Measurements from ENCODE around the gene CAV1.
"Not testable (repeated sequence)": the region's sequence is repeated elsewhere in the genome, so short reads cannot be mapped to it uniquely, and the experiment has no call there.

The CAV1 gene

GRCh38 chr7:116524609-116525297, at the start of gene CAV1:
Gene CAV1 (plus strand): TSS chr7:116525036. CDS start chr7:116525063, 27 bp downstream.
- DNase-seq (ENCODE audit: low spot score): peak; percentile 78

- DNase-seq (ENCODE audit: low spot score): no peak
Measured at GRCh38 chr7:116477625-116478024, 47.2 kb upstream of the CAV1 start.

- DNase-seq (ENCODE audit: low spot score): no peak
Measured at GRCh38 chr7:116478834-116479233, 46.0 kb upstream of the CAV1 start.

GRCh38 chr7:116483271-116483942, 41.4 kb upstream of the CAV1 start:
- no peak for DNase-seq (ENCODE audit: low spot score)

GRCh38 chr7:116484389-116484788, 40.4 kb upstream of the CAV1 start:
- not testable (repeated sequence) for DNase-seq (ENCODE audit: low spot score)

GRCh38 chr7:116487907-116488521, 36.8 kb upstream of the CAV1 start:
- no peak for DNase-seq (ENCODE audit: low spot score)

- DNase-seq (ENCODE audit: low spot score): no peak
Measured at GRCh38 chr7:116490351-116490750, 34.5 kb upstream of the CAV1 start.

- DNase-seq (ENCODE audit: low spot score): no peak
Measured at GRCh38 chr7:116491887-116492653, 32.8 kb upstream of the CAV1 start.

GRCh38 chr7:116492654-116493109, 32.2 kb upstream of the CAV1 start:
- DNase-seq (ENCODE audit: low spot score): no peak

- no peak for DNase-seq (ENCODE audit: low spot score)
Measured at GRCh38 chr7:116493449-116493848, 31.4 kb upstream of the CAV1 start.

GRCh38 chr7:116494472-116494871, 30.4 kb upstream of the CAV1 start:
- DNase-seq (ENCODE audit: low spot score): no peak

- DNase-seq (ENCODE audit: low spot score): no peak
Measured at GRCh38 chr7:116495736-116496135, 29.1 kb upstream of the CAV1 start.

- no peak for DNase-seq (ENCODE audit: low spot score)
Measured at GRCh38 chr7:116496653-116497052, 28.2 kb upstream of the CAV1 start.

GRCh38 chr7:116497708-116498107, 27.1 kb upstream of the CAV1 start:
- DNase-seq (ENCODE audit: low spot score): no peak

GRCh38 chr7:116499168-116500077, 25.4 kb upstream of the CAV1 start, which contains the start of gene CAV2:
Gene CAV2 (plus strand): TSS chr7:116499738. CDS start chr7:116499782, 44 bp downstream.
- peak; percentile 83 for DNase-seq (ENCODE audit: low spot score)

GRCh38 chr7:116500078-116500853, 24.6 kb upstream of the CAV1 start:
- DNase-seq (ENCODE audit: low spot score): peak; percentile 76

GRCh38 chr7:116501425-116502167, 23.2 kb upstream of the CAV1 start:
- no peak for DNase-seq (ENCODE audit: low spot score)

- DNase-seq (ENCODE audit: low spot score): no peak
Measured at GRCh38 chr7:116502201-116503096, 22.4 kb upstream of the CAV1 start.

- no peak for DNase-seq (ENCODE audit: low spot score)
Measured at GRCh38 chr7:116503835-116504234, 21.0 kb upstream of the CAV1 start.

All from SW480 (cell line).